ENCODE results near the gene WDR91. TPM values are rescaled to one million over a fixed set of nuclear protein-coding genes. Genes with fewer than 3 reads are reported as not detected.

WDR91 gene
- polyA plus RNA-seq, 2 of the 4 experiments (the other 2 are of a cell fraction) = 5.1 to 5.3 TPM

- POLR2A ChIA-PET = interaction anchor here (1.1 kb wide), 1 partner anchor 10 kb away, joined by 3 read pairs; the partner anchor contains the start of gene WDR91
- DNase-seq (ENCODE audit: low read depth in 1 of 2, low spot score in 1 of 2) (no peak), FAIRE-seq (no peak), ATAC-seq (no peak)
- CTCF ChIA-PET = no interaction called here
- 47% methylated on average over 2 of the region's 2 CpGs for WGBS (ENCODE audit: missing lambda C conversion rate)
- Histone ChIP-seq H3K4me3 (no peak overlapping the region), H3K27ac (no peak overlapping the region), H3K9me3 (no peaks in the 10 kb centered on the region), H3K4me2 (no peak overlapping the region), H3K4me1 (no peaks in the 10 kb centered on the region)
- TF ChIP-seq MAFK (IDR thresholded peaks at IDR 0.05; ENCODE audit: partially characterized antibody) = peak; percentile 77
- TF ChIP-seq EP300 (IDR thresholded peaks at IDR 0.05) = no peak
- no peak for TF ChIP-seq FOSL2 (IDR thresholded peaks at IDR 0.05)
- TF ChIP-seq FOSL2 (CRISPR knock-in tag; IDR thresholded peaks at IDR 0.05) = no peak
- TF ChIP-seq TP53 (CRISPR knock-in tag; IDR thresholded peaks at IDR 0.05) = no peak
- no peak for TF ChIP-seq CEBPB (IDR thresholded peaks at IDR 0.05)
- TF ChIP-seq RFX5 (IDR thresholded peaks at IDR 0.05) = no peak
These were observed 10.0 kb downstream of the WDR91 start for GRCh38 chr7:135201350-135201749.

GRCh38 chr7:135200821-135201331, 10.4 kb downstream of the WDR91 start:
- no peak overlapping the region for H3K4me2 ChIP-seq
- CTCF ChIA-PET = interaction anchor here (0.9 kb wide), 1 partner anchor 29 kb away, joined by 3 read pairs; no protein-coding TSS in a partner anchor
- FAIRE-seq (no peak), ATAC-seq (no peak), DNase-seq (ENCODE audit: low read depth in 1 of 2, low spot score in 1 of 2) (no peak)
- H3K4me1 ChIP-seq = no peaks in the 10 kb centered on the region
- 91% methylated on average over 3 of the region's 3 CpGs for WGBS (ENCODE audit: missing lambda C conversion rate)
- TF ChIP-seq RFX5 (IDR thresholded peaks at IDR 0.05) = no peak
- TF ChIP-seq ZNF302 (CRISPR knock-in tag; IDR thresholded peaks at IDR 0.05) = no peak
- TF ChIP-seq JUN (IDR thresholded peaks at IDR 0.05) = no peak
- no peak for TF ChIP-seq TP53 (CRISPR knock-in tag; IDR thresholded peaks at IDR 0.05)
- no peak for TF ChIP-seq REST (IDR thresholded peaks at IDR 0.05)
- no peak for TF ChIP-seq BHLHE40 (IDR thresholded peaks at IDR 0.05; ENCODE audit: low read depth, low read length)
- no peak for TF ChIP-seq CTCF (IDR thresholded peaks at IDR 0.05)
- TF ChIP-seq PHF8 (IDR thresholded peaks at IDR 0.05; ENCODE audit: borderline replicate concordance, low read depth) = no peak
- no peak for TF ChIP-seq HOXA7 (CRISPR knock-in tag; IDR thresholded peaks at IDR 0.05)
- POLR2A ChIA-PET = no interaction called here
- no peak overlapping the region for H3K4me3 ChIP-seq
- H3K9me3 ChIP-seq = no peaks in the 10 kb centered on the region
- H3K27ac ChIP-seq = no peak overlapping the region

GRCh38 chr7:135199439-135199838, 11.9 kb downstream of the WDR91 start:
- Histone ChIP-seq H3K9me3 (no peaks in the 10 kb centered on the region), H3K4me3 (no peak overlapping the region), H3K4me1 (no peaks in the 10 kb centered on the region), H3K4me2 (no peak overlapping the region), H3K27ac (no peak overlapping the region)
- no peak for ATAC-seq
- DNase-seq (ENCODE audit: low read depth in 1 of 2, low spot score in 1 of 2) = no peak
- POLR2A ChIA-PET = no interaction called here
- CTCF ChIA-PET = interaction anchor here (1.4 kb wide), 1 partner anchor 10 kb away, joined by 5 read pairs; no protein-coding TSS in a partner anchor
- 87% methylated on average over 4 of the region's 4 CpGs for WGBS (ENCODE audit: missing lambda C conversion rate)
- no peak for FAIRE-seq
- TF ChIP-seq JUN (IDR thresholded peaks at IDR 0.05) (no peak), RARB (CRISPR knock-in tag; IDR thresholded peaks at IDR 0.05) (no peak), BCL3 (IDR thresholded peaks at IDR 0.05) (no peak), HEYL (CRISPR knock-in tag; IDR thresholded peaks at IDR 0.05) (no peak), USF2 (IDR thresholded peaks at IDR 0.05) (no peak), HES2 (IDR thresholded peaks at IDR 0.05) (no peak), HOXB13 (CRISPR knock-in tag; IDR thresholded peaks at IDR 0.05; ENCODE audit: low read depth) (no peak), ZC3H11A (IDR thresholded peaks at IDR 0.05) (no peak), ELK1 (IDR thresholded peaks at IDR 0.05; ENCODE audit: low read depth, low read length) (no peak), TP53 (CRISPR knock-in tag; IDR thresholded peaks at IDR 0.05) (no peak), PBX3 (IDR thresholded peaks at IDR 0.05) (no peak), PHF8 (IDR thresholded peaks at IDR 0.05; ENCODE audit: borderline replicate concordance, low read depth) (no peak), FOSL2 (IDR thresholded peaks at IDR 0.05) (no peak), FOSL2 (CRISPR knock-in tag; IDR thresholded peaks at IDR 0.05) (no peak), CBX8 (IDR thresholded peaks at IDR 0.05) (no peak), ZNF302 (CRISPR knock-in tag; IDR thresholded peaks at IDR 0.05) (no peak)
